Mucosa of rectum (tissue), 2 donors: Measurements from ENCODE around the gene APOA1.
"Not testable (repeated sequence)": the region's sequence is repeated elsewhere in the genome, so short reads cannot be mapped to it uniquely, and the experiment has no call there.

Source experiments
- H3K27ac ChIP-seq, 2 donors: one replicate each; pipeline ENCODE4 v1.7.0; 2013; ENCODE audit warnings: inconsistent platforms in 2 of 2, low read depth in 2 of 2, low read length in 2 of 2
- H3K27me3 ChIP-seq, 2 donors: one replicate each; pipeline ENCODE4 v1.7.0; 2013; ENCODE audit warnings: low read length in 2 of 2; ENCODE audit not compliant: control insufficient read depth in 2 of 2, insufficient read depth in 2 of 2
- H3K36me3 ChIP-seq, 2 donors: one replicate each; pipeline ENCODE4 v1.7.0; 2013; ENCODE audit warnings: low read length in 2 of 2; ENCODE audit not compliant: control insufficient read depth in 2 of 2, insufficient read depth in 2 of 2
- H3K4me1 ChIP-seq, 2 donors: one replicate each; pipeline ENCODE4 v1.7.0; 2013; ENCODE audit warnings: low read length in 2 of 2, mild to moderate bottlenecking in 1 of 2; ENCODE audit not compliant: control insufficient read depth in 2 of 2, insufficient read depth in 2 of 2
- H3K4me3 ChIP-seq, 2 donors: one replicate each; pipeline ENCODE4 v1.7.0; 2013; ENCODE audit warnings: low read length in 2 of 2
- H3K9ac ChIP-seq, 2 donors: one replicate each; pipeline ENCODE4 v1.7.0; 2013; ENCODE audit warnings: low read length in 2 of 2, low read depth in 1 of 2, mild to moderate bottlenecking in 1 of 2
- H3K9me3 ChIP-seq, 2 donors: one replicate each; pipeline ENCODE4 v1.7.0; 2013; ENCODE audit warnings: low read length in 2 of 2; ENCODE audit not compliant: control insufficient read depth in 2 of 2
- donor health status: healthy.
- donor health status: Normal muscosa, but diverticular disease.

APOA1 gene

DNA sequence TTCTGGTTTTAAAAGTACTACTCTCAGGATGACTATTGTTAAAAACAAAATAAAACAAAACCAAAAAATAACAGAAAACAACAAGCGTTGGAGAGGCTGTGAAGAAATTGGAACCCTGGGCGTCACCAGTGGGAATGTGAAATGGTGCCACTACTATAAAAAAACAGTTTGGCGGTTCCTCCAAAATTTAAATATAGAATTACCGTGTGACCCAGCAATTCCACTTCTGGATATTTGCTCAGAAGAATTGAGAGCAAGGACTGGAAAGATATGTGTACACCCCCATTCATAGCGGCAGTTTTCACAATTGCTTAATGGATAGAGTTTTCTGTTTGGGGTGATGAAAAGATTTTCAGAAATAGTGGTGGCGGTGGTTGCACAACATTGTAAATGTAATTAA, 22.9 kb downstream of the APOA1 start:
- Histone ChIP-seq H3K4me3 (no peak overlapping the region), H3K9ac (no peak overlapping the region), H3K27ac (no peak overlapping the region)

DNA sequence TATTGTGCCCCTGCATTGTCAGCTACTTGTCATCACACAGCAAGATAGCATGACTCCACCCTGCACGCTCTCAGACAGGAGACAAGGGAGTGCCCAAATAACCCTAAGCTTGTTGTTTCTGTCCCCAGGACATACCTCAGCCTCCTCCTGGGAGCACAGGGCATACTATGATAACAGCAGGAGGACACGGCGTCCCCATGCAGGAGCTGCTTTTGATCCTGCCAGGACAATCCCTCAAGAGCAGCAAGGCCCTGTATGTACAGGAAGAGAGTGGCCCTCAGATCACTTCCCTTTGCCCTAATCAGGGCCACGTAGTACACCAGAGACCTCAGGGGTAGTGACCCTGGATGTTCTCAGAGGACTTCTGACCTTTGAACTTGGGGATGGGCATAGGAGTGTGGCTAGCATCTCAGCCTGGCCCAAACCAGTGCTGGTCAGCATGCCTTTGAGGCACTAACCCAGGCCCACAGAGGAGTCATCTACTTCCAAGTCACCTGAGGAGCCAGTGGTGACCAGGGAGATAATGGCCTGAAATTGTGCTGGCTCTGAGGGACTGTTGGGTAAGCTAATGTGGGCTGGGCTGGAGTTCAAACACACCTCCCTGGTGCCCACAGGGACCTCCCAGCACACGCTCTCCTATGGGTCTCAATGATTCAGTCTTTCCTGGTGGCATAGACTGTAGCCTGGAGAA, 23.5 kb downstream of the APOA1 start:
- Histone ChIP-seq H3K4me1 (no peaks in the 10 kb centered on the region), H3K4me3 (no peak overlapping the region), H3K9ac (no peak overlapping the region), H3K27ac (no peak overlapping the region), H3K9me3 (no peaks in the 10 kb centered on the region), H3K27me3 (no peaks in the 10 kb centered on the region), H3K36me3 (no peaks in the 10 kb centered on the region)

More for the DNA sequence above, 22.9 kb downstream of the APOA1 start:
- Histone ChIP-seq H3K4me1 (no peaks in the 10 kb centered on the region), H3K9me3 (no peaks in the 10 kb centered on the region), H3K27me3 (no peaks in the 10 kb centered on the region), H3K36me3 (no peaks in the 10 kb centered on the region)

DNA sequence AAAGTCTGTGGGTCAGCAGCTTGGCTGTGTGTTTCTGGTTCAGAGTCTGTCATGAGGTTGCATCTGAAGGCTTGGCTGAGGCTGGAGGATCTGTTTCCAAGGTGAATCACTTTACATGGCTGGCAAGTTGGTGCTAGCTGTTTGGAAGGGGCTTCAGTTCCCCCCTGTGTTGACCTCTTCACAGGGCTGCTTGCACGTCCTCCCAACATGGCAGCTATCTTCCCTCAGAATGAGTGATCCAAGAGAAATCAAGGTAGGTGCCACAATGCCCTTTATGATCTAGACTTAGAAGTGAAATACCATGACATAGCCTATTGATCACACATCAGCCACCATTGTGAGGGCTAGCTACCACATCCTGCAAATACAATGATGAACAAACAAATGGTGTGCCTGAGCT, 24.3 kb downstream of the APOA1 start:
- no peak overlapping the region for H3K4me3 ChIP-seq
- no peaks in the 10 kb centered on the region for H3K27me3 ChIP-seq
- no peak overlapping the region for H3K27ac ChIP-seq
- H3K9ac ChIP-seq = no peak overlapping the region
- H3K9me3 ChIP-seq = no peaks in the 10 kb centered on the region
- H3K36me3 ChIP-seq = no peaks in the 10 kb centered on the region
- H3K4me1 ChIP-seq = peaks cover 0 to 5% of the 10 kb centered on the region in 2 donors

DNA sequence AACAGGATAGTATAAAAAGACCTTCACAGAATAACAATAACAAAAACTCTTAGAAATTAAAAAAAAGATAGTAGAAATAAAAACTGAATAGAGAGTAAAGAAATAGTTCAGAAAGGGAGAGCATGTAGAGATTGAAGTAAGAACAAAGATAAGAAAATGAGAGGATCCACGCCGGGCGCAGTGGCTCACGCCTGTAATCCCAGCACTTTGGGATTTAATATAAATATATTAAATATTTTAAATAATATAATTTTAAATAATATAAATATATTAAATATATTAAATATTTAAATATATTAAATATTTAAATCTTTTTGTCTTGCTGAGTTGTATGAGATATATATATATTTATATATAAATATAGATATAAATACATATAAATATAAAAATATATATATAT, 25.3 kb downstream of the APOA1 start:
- H3K36me3 ChIP-seq = no peaks in the 10 kb centered on the region
- no peak overlapping the region for H3K9ac ChIP-seq
- H3K27me3 ChIP-seq = no peaks in the 10 kb centered on the region
- H3K27ac ChIP-seq = no peak overlapping the region
- H3K4me1 ChIP-seq = peaks cover 0 to 5% of the 10 kb centered on the region in 2 donors
- H3K4me3 ChIP-seq = no peak overlapping the region
- no peaks in the 10 kb centered on the region for H3K9me3 ChIP-seq

DNA sequence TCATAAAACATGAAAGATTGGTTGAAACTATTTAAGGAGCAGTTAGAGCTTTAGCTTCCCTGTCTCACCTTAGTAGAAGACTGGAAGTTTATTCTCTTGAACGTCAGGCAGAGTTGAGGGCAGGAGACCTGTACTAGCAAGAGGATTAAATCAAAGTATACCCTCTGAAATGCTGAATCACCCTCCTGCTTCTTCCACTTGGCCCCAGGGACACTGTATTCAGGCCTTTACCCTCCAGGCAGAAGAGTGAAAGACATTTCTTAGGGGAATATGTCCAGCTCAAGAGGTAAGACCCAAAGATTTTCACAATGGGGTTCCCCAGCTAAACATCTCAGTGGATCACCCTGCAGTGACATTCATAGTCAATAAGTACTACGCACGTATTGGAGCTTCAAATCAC, 26.2 kb downstream of the APOA1 start:
- no peak overlapping the region for H3K4me3 ChIP-seq
- H3K27me3 ChIP-seq = no peaks in the 10 kb centered on the region
- no peaks in the 10 kb centered on the region for H3K9me3 ChIP-seq
- H3K36me3 ChIP-seq = no peaks in the 10 kb centered on the region
- H3K4me1 ChIP-seq = peaks cover 0 to 5% of the 10 kb centered on the region in 2 donors
- H3K9ac ChIP-seq = no peak overlapping the region
- H3K27ac ChIP-seq = no peak overlapping the region

DNA sequence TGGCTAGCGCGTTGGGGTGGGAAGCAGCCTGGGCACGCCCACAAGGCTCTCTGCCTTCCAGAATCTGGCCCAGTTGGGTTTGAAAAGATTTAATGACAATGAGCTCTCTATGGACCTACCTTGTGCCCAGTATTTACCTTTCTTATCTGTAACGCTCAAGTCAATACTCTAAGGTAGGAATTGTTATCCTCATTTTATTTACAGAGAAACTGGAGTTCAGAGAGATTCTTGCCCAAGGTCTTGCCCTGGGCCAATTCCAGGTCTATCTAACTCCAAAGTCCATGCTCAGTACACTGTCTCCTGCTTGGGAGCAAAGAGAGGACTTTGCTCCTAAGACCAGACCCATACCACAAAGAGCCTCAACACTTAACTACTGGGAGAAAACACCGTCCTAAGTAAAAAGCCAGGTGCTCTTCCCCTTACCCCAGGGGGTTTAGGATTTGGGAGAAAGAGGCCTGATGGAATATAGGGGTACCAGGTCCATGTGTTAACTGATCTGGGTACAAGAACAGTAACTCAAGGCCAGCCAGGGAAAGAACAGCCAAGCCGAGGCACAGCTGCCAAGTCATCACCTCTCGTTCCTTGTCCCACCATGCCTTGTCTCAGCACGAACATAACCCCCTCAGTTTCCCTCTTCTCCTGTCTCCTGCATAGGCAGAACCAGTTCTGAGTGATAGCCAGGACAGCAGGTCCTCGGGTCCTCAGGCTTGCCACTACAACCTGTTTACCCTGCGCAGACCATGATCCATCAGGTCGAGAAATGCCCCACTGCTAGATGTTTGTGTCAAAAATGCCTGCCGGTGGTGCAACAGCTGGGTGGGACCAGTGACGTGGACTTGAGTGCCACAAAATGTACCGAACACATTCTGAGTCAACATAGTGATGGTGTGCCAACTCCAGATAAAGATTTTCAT, 28.9 kb downstream of the APOA1 start:
- no peak overlapping the region for H3K27ac ChIP-seq
- no peaks in the 10 kb centered on the region for H3K27me3 ChIP-seq
- no peak overlapping the region for H3K4me3 ChIP-seq
- H3K4me1 ChIP-seq = peaks cover 0 to 5% of the 10 kb centered on the region in 2 donors
- no peaks in the 10 kb centered on the region for H3K36me3 ChIP-seq
- no peak overlapping the region for H3K9ac ChIP-seq
- H3K9me3 ChIP-seq = no peaks in the 10 kb centered on the region

DNA sequence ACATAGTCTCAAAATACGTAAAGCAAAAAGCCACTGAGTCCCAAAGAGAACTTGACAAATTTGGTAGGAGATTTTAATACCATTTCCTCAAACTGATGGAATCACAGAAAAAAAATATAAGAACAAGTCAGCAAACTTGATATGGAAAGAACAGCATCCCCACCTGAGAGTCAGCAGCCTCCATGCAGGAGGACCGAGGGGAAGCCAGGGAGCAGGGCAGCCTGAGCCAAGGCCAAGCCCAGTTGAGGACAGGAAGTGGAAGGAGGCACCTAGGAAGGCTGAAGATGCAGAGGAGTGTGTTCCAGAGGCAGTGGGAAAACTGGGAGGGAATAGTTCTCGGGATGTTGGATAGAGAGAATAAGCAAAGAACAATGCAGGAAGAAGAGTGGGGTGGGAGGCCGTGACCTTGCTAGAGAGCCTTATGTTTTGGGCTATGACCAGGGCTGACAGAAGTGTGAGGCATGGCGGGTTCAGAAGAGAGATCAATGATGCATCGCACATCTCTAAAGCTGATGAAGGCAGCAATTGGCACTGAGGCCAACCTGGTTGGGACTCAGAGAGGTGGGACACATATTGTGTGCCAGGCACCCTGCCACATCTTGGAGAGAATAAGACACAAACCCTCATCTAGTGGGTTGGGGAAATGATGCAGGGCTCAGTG, 29.7 kb downstream of the APOA1 start:
- no peak overlapping the region for H3K4me3 ChIP-seq
- no peaks in the 10 kb centered on the region for H3K9me3 ChIP-seq
- H3K9ac ChIP-seq = no peak overlapping the region
- no peaks in the 10 kb centered on the region for H3K36me3 ChIP-seq
- no peak overlapping the region for H3K27ac ChIP-seq
- no peaks in the 10 kb centered on the region for H3K27me3 ChIP-seq
- H3K4me1 ChIP-seq = peaks cover 0 to 5% of the 10 kb centered on the region in 2 donors

DNA sequence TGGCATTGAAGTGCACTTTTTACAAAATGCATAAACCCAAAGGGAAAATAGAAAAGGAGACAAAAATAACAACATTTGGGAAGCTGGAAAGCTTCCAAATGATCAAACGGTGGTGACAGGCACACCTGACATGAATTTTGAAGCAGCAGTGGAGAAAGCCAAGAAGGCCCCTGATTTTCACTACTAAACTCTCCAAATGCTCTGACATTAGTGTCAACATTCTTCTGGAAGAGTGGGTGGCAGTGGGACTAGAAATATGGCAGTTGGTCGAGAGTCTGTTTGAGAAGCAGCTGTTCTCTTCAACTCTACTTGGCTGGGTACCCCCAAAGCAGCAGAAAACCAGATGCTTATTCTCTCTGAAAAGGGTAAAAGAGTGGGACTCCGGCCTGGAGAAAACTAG, 33.4 kb downstream of the APOA1 start:
- Histone ChIP-seq H3K27me3 (no peaks in the 10 kb centered on the region), H3K36me3 (no peaks in the 10 kb centered on the region), H3K4me1 (peaks cover 0 to 5% of the 10 kb centered on the region in 2 donors), H3K9ac (no peak overlapping the region), H3K4me3 (no peak overlapping the region), H3K27ac (no peak overlapping the region), H3K9me3 (no peaks in the 10 kb centered on the region)

DNA sequence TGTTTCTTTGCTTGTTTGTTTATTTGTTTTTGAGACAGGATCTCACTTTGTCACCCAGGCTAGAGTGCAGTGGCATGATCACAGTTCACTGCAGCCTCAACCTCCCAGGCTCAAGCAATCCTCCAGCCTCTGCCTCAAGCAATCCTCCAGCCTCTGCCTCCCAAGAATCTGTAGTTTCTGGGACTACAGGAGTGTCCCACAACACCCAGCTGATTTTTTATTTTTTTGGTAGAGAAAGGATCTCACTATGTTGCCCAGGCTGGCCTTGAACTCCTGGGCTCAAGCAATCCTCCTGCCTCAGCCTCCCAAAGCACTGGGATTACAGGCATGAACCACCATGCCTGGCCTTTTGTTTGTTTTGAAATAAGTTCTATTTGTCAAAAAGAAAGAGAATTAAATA, 35.8 kb downstream of the APOA1 start:
- H3K27ac ChIP-seq, H3K9me3 ChIP-seq, H3K9ac ChIP-seq, H3K4me1 ChIP-seq, H3K36me3 ChIP-seq, H3K4me3 ChIP-seq, H3K27me3 ChIP-seq: not testable (repeated sequence)

DNA sequence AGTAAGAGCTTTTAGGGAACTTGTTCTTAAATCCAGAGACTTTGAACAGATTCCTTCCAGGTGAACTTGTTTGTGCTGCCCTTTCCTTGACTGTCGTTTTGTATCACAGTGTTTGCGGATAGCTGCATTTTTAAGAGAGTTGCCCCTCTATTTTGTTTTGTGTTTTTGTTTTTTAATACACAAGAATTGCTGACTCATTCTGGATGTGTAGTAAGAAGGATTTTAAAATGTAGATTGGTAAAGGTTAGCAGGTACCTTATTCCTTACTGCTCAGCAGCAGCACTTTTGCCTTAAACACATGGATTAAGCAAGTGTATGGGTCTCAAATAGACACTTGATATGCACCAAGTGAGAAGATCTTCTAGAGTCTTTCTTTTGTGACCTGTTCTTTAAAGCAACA, 36.8 kb downstream of the APOA1 start:
- Histone ChIP-seq H3K4me3 (no peak overlapping the region), H3K27ac (no peak overlapping the region), H3K27me3 (no peaks in the 10 kb centered on the region), H3K9ac (no peak overlapping the region), H3K4me1 (no peaks in the 10 kb centered on the region), H3K9me3 (no peaks in the 10 kb centered on the region), H3K36me3 (no peaks in the 10 kb centered on the region)
